Breast epithelium (tissue), 4 donors: ENCODE data around the gene SATB1. TPM values are rescaled to one million over a fixed set of nuclear protein-coding genes. Genes with fewer than 3 reads are reported as not detected.

Experiments used
- DNase-seq, 2 donors: peaks; one replicate each; pipeline ENCODE4 v3.0.0-alpha.2; 2019; ENCODE audit warnings: low spot score in 2 of 2
- H3K27ac ChIP-seq, 2 donors: fragments of 200-600 bp; sonication (generic) in 1 of 2; one replicate each; pipeline ENCODE4 v1.5.1; 2016 to 2019; ENCODE audit warnings: mild to moderate bottlenecking in 1 of 2
- H3K27me3 ChIP-seq, 2 donors: fragments of 200-600 bp; sonication (generic) in 1 of 2; one replicate each; pipeline versions ENCODE4 v1.5.1 to v1.6.0; 2017 to 2019; ENCODE audit warnings: control low read depth in 1 of 2, mild to moderate bottlenecking in 1 of 2
- H3K36me3 ChIP-seq: fragments of 200-600 bp; one replicate; pipeline ENCODE4 v1.5.1; 2019
- H3K4me1 ChIP-seq, 2 donors: fragments of 200-600 bp; sonication (generic); one replicate each; pipeline ENCODE4 v1.5.1; 2016 to 2019; ENCODE audit warnings: control low read depth in 1 of 2
- H3K4me3 ChIP-seq, 3 donors: fragments of 200-600 bp; sonication (generic); 1 replicate in 2 of 3; 2 replicates in 1 of 3; pipeline ENCODE4 v1.5.1; 2016 to 2019; ENCODE audit warnings: mild to moderate bottlenecking in 3 of 3, moderate library complexity in 2 of 3
- H3K9me3 ChIP-seq, 2 donors: fragments of 200-600 bp; sonication (generic) in 1 of 2; one replicate each; pipeline ENCODE4 v1.5.1; 2016 to 2019; ENCODE audit warnings: control low read depth in 1 of 2
- CTCF ChIP-seq, 3 donors: fragments of 450-650 bp; IDR thresholded peaks; one replicate each; pipeline ENCODE4 v1.5.1; 2016 to 2017; ENCODE audit warnings: antibody characterized with exemption in 3 of 3, mild to moderate bottlenecking in 3 of 3, moderate library complexity in 3 of 3
- POLR2A ChIP-seq: fragments of 450-650 bp; IDR thresholded peaks from one replicate; pipeline ENCODE4 v1.6.1; 2016; ENCODE audit warnings: antibody characterized with exemption, mild to moderate bottlenecking, moderate library complexity
- POLR2AphosphoS5 ChIP-seq, 3 donors: sonication (generic); formaldehyde crosslinking; IDR thresholded peaks; one replicate each; pipeline ENCODE4 v1.6.1; 2017; ENCODE audit warnings: antibody characterized with exemption in 3 of 3
- intact Hi-C: fragments of 100-400 bp; cut with DNase I; formaldehyde crosslinking; loops from one replicate; pipeline ENCODE4 v1.15.1; 2023; ENCODE audit warnings: low total_unique reads
- total RNA-seq, 3 donors: library from RNA; depleted of rRNA; stranded (reverse); fragments of >200 nt; gene quantifications; one replicate each; pipeline ENCODE4 v1.1.0, GENCODE V29; 2016

SATB1 gene
- total RNA-seq, 3 donors from 2014 or later, result 25.4 to 55.5 (median 51.1) TPM

- H3K9me3 ChIP-seq, result no peaks in the 10 kb centered on the region
- no peak for DNase-seq
- no peak overlapping the region for H3K27ac ChIP-seq
- no peaks in the 10 kb centered on the region for H3K4me1 ChIP-seq
- no peak overlapping the region for H3K4me3 ChIP-seq
- H3K36me3 ChIP-seq, result no peaks in the 10 kb centered on the region
- TF ChIP-seq POLR2AphosphoS5 (IDR thresholded peaks at IDR 0.05), result no peak
- TF ChIP-seq POLR2A, result no peak
- TF ChIP-seq CTCF (IDR thresholded peaks at IDR 0.05), result no peak
- intact Hi-C loops, result no loop called here
- no peaks in the 10 kb centered on the region for H3K27me3 ChIP-seq
Observed at GRCh38 chr3:18402239-18402799, 22.8 kb downstream of the SATB1 start.

GRCh38 chr3:18401300-18401961 lies 23.7 kb downstream of the SATB1 start:
- Histone ChIP-seq H3K9me3 (no peaks in the 10 kb centered on the region), H3K4me3 (no peak overlapping the region), H3K27me3 (no peaks in the 10 kb centered on the region), H3K4me1 (no peaks in the 10 kb centered on the region), H3K36me3 (no peaks in the 10 kb centered on the region), H3K27ac (no peak overlapping the region)
- TF ChIP-seq POLR2AphosphoS5 (IDR thresholded peaks at IDR 0.05) (no peak), CTCF (IDR thresholded peaks at IDR 0.05) (no peak), POLR2A (no peak)
- intact Hi-C loops, result no loop called here
- no peak for DNase-seq

- intact Hi-C loops, result no loop called here
- Histone ChIP-seq H3K27ac (no peak overlapping the region), H3K4me3 (no peak overlapping the region), H3K9me3 (no peaks in the 10 kb centered on the region), H3K4me1 (no peaks in the 10 kb centered on the region), H3K27me3 (no peaks in the 10 kb centered on the region), H3K36me3 (no peaks in the 10 kb centered on the region)
- TF ChIP-seq CTCF (IDR thresholded peaks at IDR 0.05), result no peak
- no peak for TF ChIP-seq POLR2AphosphoS5 (IDR thresholded peaks at IDR 0.05)
- TF ChIP-seq POLR2A, result no peak
- no peak for DNase-seq
Observed at GRCh38 chr3:18398448-18398847, 26.7 kb downstream of the SATB1 start.

GRCh38 chr3:18396428-18396827 lies 28.7 kb downstream of the SATB1 start:
- no peak for TF ChIP-seq CTCF (IDR thresholded peaks at IDR 0.05)
- H3K27ac ChIP-seq, result no peak overlapping the region
- H3K36me3 ChIP-seq, result no peaks in the 10 kb centered on the region
- no peaks in the 10 kb centered on the region for H3K4me1 ChIP-seq
- intact Hi-C loops, result no loop called here
- H3K27me3 ChIP-seq, result no peaks in the 10 kb centered on the region
- no peak for DNase-seq
- no peaks in the 10 kb centered on the region for H3K9me3 ChIP-seq
- no peak overlapping the region for H3K4me3 ChIP-seq

- intact Hi-C loops, result no loop called here
- Histone ChIP-seq H3K4me3 (no peak overlapping the region), H3K4me1 (no peaks in the 10 kb centered on the region), H3K27ac (no peak overlapping the region), H3K27me3 (no peaks in the 10 kb centered on the region), H3K36me3 (no peaks in the 10 kb centered on the region), H3K9me3 (no peaks in the 10 kb centered on the region)
- TF ChIP-seq POLR2A (no peak), POLR2AphosphoS5 (IDR thresholded peaks at IDR 0.05) (no peak), CTCF (IDR thresholded peaks at IDR 0.05) (no peak)
- DNase-seq, result no peak
Observed at GRCh38 chr3:18394384-18394995, 30.6 kb downstream of the SATB1 start.
